GM12872 (cell line): ENCODE data around the gene STK17B.

Source experiments
- TF ChIP-seq, protein P1 (sequence below): IDR thresholded peaks from 3 replicates; pipeline ENCODE4 v1.5.1; 2011; ENCODE audit warnings: low read depth, mild to moderate bottlenecking, low read length, moderate library complexity; ENCODE audit not compliant: insufficient read depth

The STK17B gene

DNA sequence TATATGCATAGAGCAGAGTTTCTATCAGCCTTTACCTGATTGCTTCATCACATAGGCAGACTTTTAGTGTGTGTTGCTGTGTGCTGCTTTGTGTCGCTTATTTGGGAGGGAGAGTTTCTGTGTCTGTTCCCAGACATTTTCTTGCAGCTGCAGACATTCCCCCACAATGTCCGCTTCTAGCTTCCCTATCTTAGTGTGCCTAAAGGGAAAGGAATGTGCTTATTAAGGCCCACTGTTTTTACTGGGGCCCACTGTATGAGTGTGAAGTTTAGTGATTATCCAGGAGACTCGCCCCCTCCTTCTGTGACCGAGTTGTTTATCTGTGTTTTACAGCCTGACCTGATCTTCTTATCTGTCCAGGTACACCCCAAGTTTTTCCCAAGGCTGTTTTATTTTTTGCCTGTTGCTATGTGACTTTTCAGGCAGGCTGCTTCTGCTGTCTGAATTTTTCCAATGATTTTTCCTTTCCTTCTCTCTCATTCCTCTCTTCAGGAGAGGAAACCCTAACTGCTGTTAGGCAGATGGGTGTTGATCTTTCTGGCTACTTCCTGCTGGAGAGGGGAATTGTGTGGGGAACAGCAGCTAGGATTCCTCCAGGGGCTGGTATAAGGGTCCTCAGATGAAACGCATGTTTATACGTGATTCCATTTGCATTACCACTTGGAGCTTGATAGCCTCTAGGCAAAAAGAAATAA lies 47.6 kb downstream of the STK17B start:
- TF ChIP-seq, protein P1, sequence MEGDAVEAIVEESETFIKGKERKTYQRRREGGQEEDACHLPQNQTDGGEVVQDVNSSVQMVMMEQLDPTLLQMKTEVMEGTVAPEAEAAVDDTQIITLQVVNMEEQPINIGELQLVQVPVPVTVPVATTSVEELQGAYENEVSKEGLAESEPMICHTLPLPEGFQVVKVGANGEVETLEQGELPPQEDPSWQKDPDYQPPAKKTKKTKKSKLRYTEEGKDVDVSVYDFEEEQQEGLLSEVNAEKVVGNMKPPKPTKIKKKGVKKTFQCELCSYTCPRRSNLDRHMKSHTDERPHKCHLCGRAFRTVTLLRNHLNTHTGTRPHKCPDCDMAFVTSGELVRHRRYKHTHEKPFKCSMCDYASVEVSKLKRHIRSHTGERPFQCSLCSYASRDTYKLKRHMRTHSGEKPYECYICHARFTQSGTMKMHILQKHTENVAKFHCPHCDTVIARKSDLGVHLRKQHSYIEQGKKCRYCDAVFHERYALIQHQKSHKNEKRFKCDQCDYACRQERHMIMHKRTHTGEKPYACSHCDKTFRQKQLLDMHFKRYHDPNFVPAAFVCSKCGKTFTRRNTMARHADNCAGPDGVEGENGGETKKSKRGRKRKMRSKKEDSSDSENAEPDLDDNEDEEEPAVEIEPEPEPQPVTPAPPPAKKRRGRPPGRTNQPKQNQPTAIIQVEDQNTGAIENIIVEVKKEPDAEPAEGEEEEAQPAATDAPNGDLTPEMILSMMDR: no peak

DNA sequence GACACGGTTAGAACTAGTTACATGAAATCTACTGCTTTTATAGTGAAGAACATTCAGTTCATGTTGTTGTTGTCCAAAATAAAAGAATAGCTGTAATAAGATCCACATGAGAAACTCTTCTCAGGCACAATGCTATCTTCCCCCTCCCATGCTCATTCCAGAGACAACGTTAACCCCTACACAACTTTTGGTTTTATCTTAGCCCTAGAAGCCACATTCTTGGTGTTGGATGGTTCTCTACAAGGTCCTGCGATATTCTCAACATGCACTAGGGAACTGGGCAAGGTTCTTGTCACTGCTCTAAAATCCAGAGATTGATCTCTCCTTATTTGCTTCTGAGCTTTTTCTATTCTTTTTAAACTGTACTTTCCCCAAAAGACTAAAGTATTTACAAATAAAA lies 51.5 kb downstream of the STK17B start:
- TF ChIP-seq, protein P1: no peak

DNA sequence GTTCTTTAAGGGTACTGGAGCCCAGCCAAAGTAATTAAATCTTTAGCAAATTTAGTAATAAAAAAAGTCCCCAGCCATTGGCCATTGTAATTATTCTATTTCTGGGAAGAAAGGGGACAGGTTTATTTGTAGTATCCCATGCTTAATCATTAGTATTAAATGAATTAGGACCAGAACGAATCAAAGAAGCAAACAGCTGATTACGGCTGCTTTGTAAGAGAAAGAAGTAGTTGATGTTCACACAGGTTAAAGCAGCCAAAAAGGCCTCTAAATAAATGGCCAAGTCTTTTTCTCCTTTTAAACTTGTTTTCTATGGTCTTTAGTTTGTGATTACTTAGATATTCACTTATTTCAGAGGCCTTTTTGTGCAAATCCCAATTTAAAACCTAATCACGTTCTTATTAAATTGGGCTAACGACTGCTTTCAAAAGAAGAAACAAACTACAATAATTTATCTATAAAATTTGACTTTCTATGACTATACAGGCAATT lies 54.1 kb downstream of the STK17B start:
- TF ChIP-seq, protein P1: no peak

DNA sequence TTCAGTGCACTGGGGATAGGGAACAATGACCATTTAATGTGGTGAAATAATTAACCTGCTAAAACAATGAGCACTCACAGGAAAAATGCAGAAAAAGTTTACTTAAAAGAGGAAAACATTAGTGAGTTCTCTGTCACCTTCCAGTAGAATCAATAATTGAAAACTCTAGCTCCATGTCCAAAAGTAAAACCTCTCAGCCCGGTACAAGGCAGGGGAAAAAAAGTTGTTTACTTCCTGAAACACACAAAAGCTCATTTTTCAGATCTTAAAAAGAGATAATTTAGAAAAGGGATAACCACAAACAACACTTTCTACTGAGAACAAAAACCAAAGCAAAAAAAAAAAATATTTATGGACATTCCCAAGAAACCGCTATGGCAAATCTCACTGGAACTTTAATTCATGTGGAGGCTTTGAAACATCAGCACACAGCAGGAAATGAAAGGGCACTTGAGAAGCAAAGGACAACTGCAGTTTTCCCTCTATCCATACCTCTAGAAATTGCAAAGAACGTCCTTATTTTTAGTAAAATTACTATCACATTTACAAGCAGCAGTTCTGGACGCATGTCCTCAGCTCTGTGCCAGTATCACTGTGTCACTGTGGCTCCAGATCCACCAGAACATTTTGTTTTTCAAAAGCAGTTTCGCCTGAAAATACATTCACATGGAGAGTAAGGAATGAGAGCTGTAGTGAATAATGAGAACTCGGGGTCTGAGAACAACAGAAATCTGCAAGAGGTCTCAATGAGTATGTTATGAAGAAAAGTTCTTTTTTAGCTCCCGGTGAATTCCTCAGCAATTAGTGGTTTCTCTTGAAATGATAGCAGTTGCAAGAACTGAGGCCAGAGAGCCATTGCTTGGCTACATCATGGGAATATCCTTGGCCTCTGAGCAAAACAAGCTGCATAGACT lies 58.1 kb downstream of the STK17B start:
- TF ChIP-seq, protein P1: no peak

DNA sequence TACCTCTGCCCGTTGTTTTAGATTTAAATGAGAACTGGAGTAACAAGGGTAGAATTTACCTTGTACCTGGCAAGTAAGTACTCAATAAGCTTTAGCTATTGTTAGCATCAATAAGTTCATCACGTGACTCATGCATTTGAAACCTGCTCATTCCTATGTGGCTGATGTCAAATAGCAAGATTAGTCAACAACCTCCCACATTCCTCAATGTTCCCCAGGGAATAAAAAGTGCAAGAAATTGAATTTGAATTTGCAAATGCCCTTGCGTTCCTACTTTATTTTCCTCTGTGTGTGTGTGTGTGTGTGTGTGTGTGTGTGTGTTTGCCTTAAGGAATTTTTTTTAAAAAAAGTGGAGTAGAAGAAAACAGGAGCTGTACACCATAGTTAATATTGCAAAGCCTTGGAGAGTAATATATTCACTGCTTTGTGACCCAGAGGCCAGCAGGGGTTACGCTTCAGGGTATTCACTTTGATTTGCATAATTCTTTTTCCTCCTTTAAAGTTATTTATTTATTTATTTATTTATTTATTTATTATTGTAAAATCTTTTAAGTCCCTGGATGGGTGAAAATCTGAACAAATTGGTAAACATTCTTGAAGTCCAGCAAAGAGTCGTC lies 58.9 kb downstream of the STK17B start:
- TF ChIP-seq, protein P1: no peak

DNA sequence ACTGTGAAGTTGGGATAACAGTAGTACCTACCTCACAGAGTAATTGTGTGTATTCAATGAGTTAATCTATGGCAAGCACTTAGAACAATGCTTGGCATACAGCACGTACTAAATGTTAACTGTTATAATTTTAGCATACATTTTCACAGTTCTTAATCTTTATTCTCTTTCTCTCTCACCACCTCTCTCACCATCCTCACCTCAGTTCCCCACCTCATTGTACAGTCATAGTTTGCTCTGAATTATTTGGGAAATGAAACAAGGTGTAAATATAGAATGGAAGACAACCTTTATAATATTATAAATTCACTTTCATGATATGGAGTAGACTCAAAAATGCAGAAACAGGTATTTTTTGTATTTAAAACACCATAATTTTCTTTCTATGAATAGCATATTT lies 62.8 kb downstream of the STK17B start:
- TF ChIP-seq, protein P1: no peak

DNA sequence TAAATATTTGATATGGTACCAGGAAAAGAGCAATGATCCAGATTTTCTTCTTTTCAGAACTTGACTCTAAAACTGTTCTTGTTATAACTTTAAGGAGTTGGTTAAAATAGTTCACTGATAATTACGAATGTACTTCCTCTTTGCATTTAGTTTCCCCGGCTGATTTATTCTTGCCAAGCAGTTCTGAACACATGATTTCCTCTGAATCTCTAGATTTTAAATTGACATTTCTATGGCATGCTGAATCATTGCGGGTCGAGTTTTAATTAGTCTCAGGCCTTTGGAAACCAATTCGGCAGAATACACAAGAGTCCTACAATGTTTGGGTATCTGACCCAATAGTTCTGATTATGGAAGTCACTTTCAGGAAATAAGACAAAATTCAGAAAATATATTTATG lies 65.4 kb downstream of the STK17B start:
- TF ChIP-seq, protein P1: no peak
